HepG2 (cell line): ENCODE results near the gene GALNT9. TPM values are rescaled to one million over a fixed set of nuclear protein-coding genes. Genes with fewer than 3 reads are reported as not detected.

Experiments used
- ATAC-seq: fragments of 200-7000 bp; cut with Tn5 transposase; 3 replicates; pipeline ENCODE4 v1.9.1; 2020; ENCODE audit warnings: mild to moderate bottlenecking, moderate library complexity
- BruUV-seq: library from RNA; stranded (reverse); fragments of 400-500 nt; replicated peaks from 2 replicates; lab custom pipeline; 2021; lab: Mats Ljungman, UMichigan
- CTCF ChIA-PET: fragments of 300-600 bp; formaldehyde crosslinking; extraction: SDS; loops from one replicate; lab custom pipeline; 2021; ENCODE audit warnings: low total read pairs, inconsistent platforms, low intra/inter-chr PET ratio; lab: Yijun Ruan, JAX
- POLR2A ChIA-PET: fragments of 350-600 bp; sonication (Branson Sonifier 250); formaldehyde crosslinking; loops from one replicate; lab custom pipeline; 2020; ENCODE audit warnings: antibody characterized with exemption, inconsistent platforms; lab: Yijun Ruan, JAX
- DNase-seq: peaks from one replicate; pipeline ENCODE4 v3.0.0-alpha.2; 2015; ENCODE audit warnings: low spot score
- FAIRE-seq: peaks from 3 replicates; lab custom pipeline; 2011; peaks lifted over from hg19 to GRCh38; lab: Jason Lieb, UNC
- H2AFZ ChIP-seq: one replicate; pipeline ENCODE4 v1.6.1; 2011; ENCODE audit warnings: low read length, inconsistent platforms
- H3K27ac ChIP-seq: fragments of 300-600 bp; 3 replicates; pipeline ENCODE4 v1.8.0; 2011; ENCODE audit warnings: mixed run types, mild to moderate bottlenecking, mixed read lengths, low read length, inconsistent platforms; ENCODE audit not compliant: insufficient read depth; ENCODE audit errors: extremely low read length
- H3K27me3 ChIP-seq, 2 experiments: fragments of 200-600 bp in 1 of 2; 2 replicates in 1 of 2; 3 replicates in 1 of 2; pipeline versions ENCODE4 v1.6.0 to v1.8.0; 2011; ENCODE audit warnings: low read length in 2 of 2, mild to moderate bottlenecking in 2 of 2, moderate library complexity in 2 of 2, inconsistent platforms in 1 of 2; ENCODE audit not compliant: insufficient read depth in 2 of 2, control insufficient read depth in 1 of 2
- H3K36me3 ChIP-seq, 2 experiments: fragments of 200-600 bp in 1 of 2; replicated peaks in 1 of 2; 2 replicates in 1 of 2; 3 replicates in 1 of 2; pipeline versions ENCODE4 v1.5.1 to v1.8.0; 2011; ENCODE audit warnings: low read length in 2 of 2, inconsistent platforms in 1 of 2; ENCODE audit not compliant: insufficient read depth in 2 of 2, control insufficient read depth in 1 of 2
- H3K4me1 ChIP-seq: 2 replicates; pipeline ENCODE4 v1.5.1; 2012; ENCODE audit warnings: low read length, inconsistent platforms; ENCODE audit not compliant: insufficient read depth
- H3K4me2 ChIP-seq: 2 replicates; pipeline ENCODE4 v1.6.0; 2011; ENCODE audit warnings: low read depth, low read length, inconsistent platforms
- H3K4me3 ChIP-seq, 3 experiments: fragments of 200-600 bp in 1 of 3; sonication (generic), shearing (Covaris generic) in 1 of 3; replicated peaks in 1 of 3; 2 replicates each; pipeline ENCODE4 v1.5.1; 2011 to 2016; ENCODE audit warnings: low read length in 3 of 3, inconsistent platforms in 2 of 3, low read depth in 2 of 3, mild to moderate bottlenecking in 2 of 3, control low read depth in 1 of 3, mixed read lengths in 1 of 3; ENCODE audit not compliant: insufficient read depth in 1 of 3
- H3K79me2 ChIP-seq: one replicate; pipeline ENCODE4 v1.6.1; 2011; ENCODE audit warnings: low read length, inconsistent platforms; ENCODE audit not compliant: insufficient read depth
- H3K9ac ChIP-seq: 2 replicates; pipeline ENCODE4 v1.6.0; 2011; ENCODE audit warnings: mild to moderate bottlenecking, low read depth, low read length, inconsistent platforms; ENCODE audit not compliant: insufficient read depth
- H3K9me3 ChIP-seq: 2 replicates; pipeline ENCODE4 v1.5.1; 2012; ENCODE audit warnings: mild to moderate bottlenecking, low read length
- H4K20me1 ChIP-seq: 2 replicates; pipeline ENCODE4 v1.6.0; 2011; ENCODE audit warnings: inconsistent platforms, mild to moderate bottlenecking, low read length, moderate library complexity; ENCODE audit not compliant: insufficient read depth
- HMGA1 ChIP-seq: sonication (generic); formaldehyde crosslinking; conservative IDR thresholded peaks from 2 replicates; pipeline ENCODE4 v1.4.0; 2020; ENCODE audit warnings: missing genetic modification reagents
- MXD4 ChIP-seq: IDR thresholded peaks from 2 replicates; pipeline ENCODE4 v1.6.1; 2016; ENCODE audit warnings: mild to moderate bottlenecking, missing biosample characterization, missing genetic modification reagents
- NFYC ChIP-seq: IDR thresholded peaks from 2 replicates; pipeline ENCODE4 v1.6.1; 2016; ENCODE audit warnings: missing genetic modification reagents, missing compliant biosample characterization
- ZBTB1 ChIP-seq: sonication (generic); formaldehyde crosslinking; IDR thresholded peaks from 2 replicates; pipeline ENCODE4 v1.4.0; 2020; ENCODE audit warnings: missing genetic modification reagents, borderline replicate concordance
- ZNF431 ChIP-seq: sonication (generic); formaldehyde crosslinking; IDR thresholded peaks from 2 replicates; pipeline ENCODE4 v1.9.0; 2022; ENCODE audit warnings: missing genetic modification reagents, low read depth, mild to moderate bottlenecking, borderline replicate concordance
- ZNF432 ChIP-seq: sonication (generic); formaldehyde crosslinking; IDR thresholded peaks from 2 replicates; pipeline ENCODE4 v1.5.0; 2020; ENCODE audit warnings: missing genetic modification reagents, mild to moderate bottlenecking, borderline replicate concordance
- ZNF556 ChIP-seq: sonication (generic); formaldehyde crosslinking; IDR thresholded peaks from 2 replicates; pipeline ENCODE4 v1.4.0; 2020; ENCODE audit warnings: mild to moderate bottlenecking, missing genetic modification reagents, borderline replicate concordance
- ZNF839 ChIP-seq: sonication (generic); formaldehyde crosslinking; IDR thresholded peaks from 2 replicates; pipeline ENCODE4 v1.4.0; 2020; ENCODE audit warnings: missing genetic modification reagents, mild to moderate bottlenecking, borderline replicate concordance
- WGBS: methylation state at CpG from one replicate; pipeline ENCODE4 v1.1.6; 2017; ENCODE audit warnings: low lambda C conversion rate; 5-methylcytosine and 5-hydroxymethylcytosine counted together
- in situ Hi-C: cut with HindIII; loops from 2 replicates; pipeline ENCODE4 v1.10.0; 2017; ENCODE audit warnings: low pct_unique_long_range_greater_than_20kb; ENCODE audit not compliant: extremely low pct_ligation_motif_present
- intact Hi-C: fragments of 100-400 bp; cut with micrococcal nuclease; formaldehyde crosslinking; loops from one replicate; pipeline ENCODE4 v1.10.0; 2022; ENCODE audit not compliant: unreplicated experiment
- polyA plus RNA-seq, 8 experiments: library from polyadenylated mRNA; depleted of rRNA in 3 of 8; stranded (reverse) in 7 of 8; unstranded in 1 of 8; fragments of >200 nt; fragmentation: Illumina TruSeq in 4 of 8; extraction: Trizol in 4 of 8; gene quantifications; 2 replicates each; pipeline versions ENCODE4 v1.2.1 to v1.2.3, GENCODE V29; 2011 to 2016; ENCODE audit warnings: low read depth in 4 of 8, missing spikeins in 1 of 8, mixed read lengths in 1 of 8; ENCODE audit not compliant: insufficient read depth in 1 of 8
- total RNA-seq, 5 experiments: library from RNA; depleted of rRNA; stranded (reverse); fragments of >200 nt; fragmentation: Illumina TruSeq; extraction: Trizol; gene quantifications; 2 replicates each; pipeline ENCODE4 v1.2.3, GENCODE V29; 2016; ENCODE audit warnings: low read depth in 1 of 5
- TF ChIP-seq, protein P1 (sequence below): fragments of 450-650 bp; IDR thresholded peaks from 2 replicates; pipeline ENCODE4 v1.6.1; 2017; ENCODE audit warnings: mild to moderate bottlenecking

Gene GALNT9
- total and polyA plus RNA-seq, 2 of the 13 experiments (the other 11 are each of a cell fraction or from before 2014, with no cell fraction given): 0.04 TPM; not detected in 1

DNA sequence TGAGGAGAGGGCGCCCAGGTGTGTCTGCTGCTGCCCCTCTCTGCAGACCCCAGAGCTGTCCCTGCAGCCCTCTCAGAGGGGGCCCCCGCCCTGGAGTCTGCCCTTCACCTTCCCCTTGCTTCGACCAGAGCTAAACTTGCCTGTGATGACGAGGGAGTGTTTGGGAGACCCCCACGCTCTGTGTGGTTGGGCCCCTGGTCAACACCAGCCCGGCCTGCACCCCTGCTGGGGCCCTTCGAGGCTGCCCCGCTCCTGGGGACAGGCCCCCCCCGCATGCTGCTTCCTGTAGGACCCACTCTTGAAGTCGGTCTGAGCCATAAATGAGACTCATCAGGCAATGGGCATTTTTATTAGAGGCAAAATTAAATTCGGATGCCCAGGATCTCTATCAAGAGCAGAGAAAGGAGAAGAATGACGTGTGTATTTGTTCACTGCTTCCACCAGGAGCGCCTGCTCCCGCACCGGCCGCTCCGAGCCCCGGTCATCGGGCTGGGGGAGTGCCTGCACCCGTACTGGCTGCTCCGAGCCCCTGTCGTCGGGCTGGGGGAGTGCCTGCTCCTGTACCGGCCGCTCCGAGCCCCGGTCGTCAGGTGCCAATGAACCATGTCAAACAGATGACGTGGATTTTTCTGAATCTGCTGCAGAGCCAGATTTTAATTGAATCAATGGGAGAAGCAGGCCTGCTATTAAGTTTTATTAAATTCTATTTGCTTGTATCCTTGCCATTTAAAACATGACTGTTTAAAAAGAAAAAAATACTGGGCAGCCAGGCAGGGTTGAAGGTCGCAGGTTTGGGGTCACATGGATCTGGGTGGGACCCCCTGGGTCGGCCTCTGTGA, 137.5 kb downstream of the GALNT9 start (continued):
- TF ChIP-seq HMGA1 (CRISPR knock-in tag): no peak

DNA sequence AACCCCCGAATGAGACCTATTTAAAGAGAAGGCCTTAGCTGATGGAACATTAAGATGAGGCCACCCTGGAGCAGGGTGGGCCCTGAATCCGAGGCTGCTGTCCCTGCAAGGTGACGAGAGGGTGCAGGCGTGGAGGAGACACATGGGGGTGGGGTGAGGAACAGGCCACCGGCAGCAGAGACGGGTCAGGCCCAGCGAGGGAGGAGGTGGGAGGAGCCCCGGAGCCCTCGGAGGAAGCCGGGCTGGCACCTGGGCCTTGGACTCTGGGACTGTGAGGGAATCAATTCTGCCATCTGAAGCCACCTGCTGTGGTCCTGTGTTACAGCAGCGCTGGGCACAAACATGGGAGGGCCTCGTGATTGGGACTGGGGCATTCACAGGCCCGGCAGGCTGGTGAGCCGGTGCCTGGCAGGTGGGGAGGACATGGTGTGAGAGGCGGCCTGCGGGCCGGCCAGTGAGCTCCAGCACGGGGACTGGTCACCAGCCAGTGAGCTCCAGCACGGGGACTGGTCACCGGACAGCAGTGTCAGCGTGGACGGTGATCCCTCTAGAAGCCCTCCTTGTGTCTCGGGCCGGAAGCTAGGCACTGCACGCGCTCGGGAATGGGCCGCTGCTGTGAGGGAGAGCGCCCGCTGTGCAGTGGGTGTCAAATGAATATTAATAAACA, 138.4 kb downstream of the GALNT9 start:
- H3K4me3 ChIP-seq: no peak overlapping the region
- FAIRE-seq (no peak), DNase-seq (no peak), ATAC-seq (no peak)
- H2AFZ ChIP-seq: no peak overlapping the region
- no peak overlapping the region for H3K9ac ChIP-seq
- H3K4me1 ChIP-seq: no peaks in the 10 kb centered on the region
- H3K27me3 ChIP-seq: peaks cover 24 to 85% of the 10 kb centered on the region in 2 experiments
- intact Hi-C loops (no loop called here), in situ Hi-C loops (no loop called here)
- no TSS peak for BruUV-seq
- peaks cover 18% of the 10 kb centered on the region for H3K9me3 ChIP-seq
- H3K36me3 ChIP-seq: no peaks in the 10 kb centered on the region
- no peaks in the 10 kb centered on the region for H3K79me2 ChIP-seq
- H3K4me2 ChIP-seq: no peak overlapping the region
- no peak overlapping the region for H3K27ac ChIP-seq
- ChIA-PET POLR2A (no interaction called here), CTCF (no interaction called here)
- 56% methylated on average over 14 of the region's 30 CpGs for WGBS
- TF ChIP-seq ZNF839 (CRISPR knock-in tag) (no peak), MXD4 (CRISPR knock-in tag) (no peak), ZNF432 (CRISPR knock-in tag) (no peak), ZNF431 (CRISPR knock-in tag) (no peak), NFYC (CRISPR knock-in tag) (no peak), ZNF556 (CRISPR knock-in tag) (no peak), ZBTB1 (CRISPR knock-in tag) (no peak)
- TF ChIP-seq, protein P1, sequence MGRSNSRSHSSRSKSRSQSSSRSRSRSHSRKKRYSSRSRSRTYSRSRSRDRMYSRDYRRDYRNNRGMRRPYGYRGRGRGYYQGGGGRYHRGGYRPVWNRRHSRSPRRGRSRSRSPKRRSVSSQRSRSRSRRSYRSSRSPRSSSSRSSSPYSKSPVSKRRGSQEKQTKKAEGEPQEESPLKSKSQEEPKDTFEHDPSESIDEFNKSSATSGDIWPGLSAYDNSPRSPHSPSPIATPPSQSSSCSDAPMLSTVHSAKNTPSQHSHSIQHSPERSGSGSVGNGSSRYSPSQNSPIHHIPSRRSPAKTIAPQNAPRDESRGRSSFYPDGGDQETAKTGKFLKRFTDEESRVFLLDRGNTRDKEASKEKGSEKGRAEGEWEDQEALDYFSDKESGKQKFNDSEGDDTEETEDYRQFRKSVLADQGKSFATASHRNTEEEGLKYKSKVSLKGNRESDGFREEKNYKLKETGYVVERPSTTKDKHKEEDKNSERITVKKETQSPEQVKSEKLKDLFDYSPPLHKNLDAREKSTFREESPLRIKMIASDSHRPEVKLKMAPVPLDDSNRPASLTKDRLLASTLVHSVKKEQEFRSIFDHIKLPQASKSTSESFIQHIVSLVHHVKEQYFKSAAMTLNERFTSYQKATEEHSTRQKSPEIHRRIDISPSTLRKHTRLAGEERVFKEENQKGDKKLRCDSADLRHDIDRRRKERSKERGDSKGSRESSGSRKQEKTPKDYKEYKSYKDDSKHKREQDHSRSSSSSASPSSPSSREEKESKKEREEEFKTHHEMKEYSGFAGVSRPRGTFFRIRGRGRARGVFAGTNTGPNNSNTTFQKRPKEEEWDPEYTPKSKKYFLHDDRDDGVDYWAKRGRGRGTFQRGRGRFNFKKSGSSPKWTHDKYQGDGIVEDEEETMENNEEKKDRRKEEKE: no peak
- TF ChIP-seq, all 625 proteins: peak for 0
- H4K20me1 ChIP-seq: no peaks in the 10 kb centered on the region
